ENCODE measurements around the gene HES4.

HES4 gene

GRCh38 chr1:999725-1000356, at the start of gene HES4:
Gene HES4 (minus strand): TSS chr1:1000097. CDS start chr1:999973, 124 bp downstream.
- peak; percentile 71 for DNase-seq (ENCODE audit: low read depth, low spot score)

- no peak for DNase-seq (ENCODE audit: low read depth, low spot score)
These were observed 48.9 kb upstream of the HES4 start for GRCh38 chr1:1048765-1049164.

GRCh38 chr1:1047963-1048362, 48.1 kb upstream of the HES4 start:
- no peak for DNase-seq (ENCODE audit: low read depth, low spot score)

GRCh38 chr1:1047407-1047806, 47.5 kb upstream of the HES4 start:
- DNase-seq (ENCODE audit: low read depth, low spot score), result no peak

- DNase-seq (ENCODE audit: low read depth, low spot score), result no peak
These were observed 46.9 kb upstream of the HES4 start for GRCh38 chr1:1046767-1047166.

GRCh38 chr1:1046243-1046642, 46.3 kb upstream of the HES4 start:
- DNase-seq (ENCODE audit: low read depth, low spot score), result no peak

- no peak for DNase-seq (ENCODE audit: low read depth, low spot score)
These were observed 45.2 kb upstream of the HES4 start for GRCh38 chr1:1045129-1045528.

- DNase-seq (ENCODE audit: low read depth, low spot score), result no peak
These were observed 44.7 kb upstream of the HES4 start for GRCh38 chr1:1044455-1045078.

GRCh38 chr1:1043921-1044320, 44.0 kb upstream of the HES4 start:
- no peak for DNase-seq (ENCODE audit: low read depth, low spot score)

- no peak for DNase-seq (ENCODE audit: low read depth, low spot score)
These were observed 43.5 kb upstream of the HES4 start for GRCh38 chr1:1043411-1043810.

GRCh38 chr1:1042835-1043234, 42.9 kb upstream of the HES4 start:
- DNase-seq (ENCODE audit: low read depth, low spot score), result no peak

GRCh38 chr1:1041873-1042272, 42.0 kb upstream of the HES4 start:
- DNase-seq (ENCODE audit: low read depth, low spot score), result no peak

GRCh38 chr1:1041092-1041523, 41.2 kb upstream of the HES4 start:
- no peak for DNase-seq (ENCODE audit: low read depth, low spot score)

- DNase-seq (ENCODE audit: low read depth, low spot score), result no peak
These were observed 40.4 kb upstream of the HES4 start for GRCh38 chr1:1040004-1040991.

GRCh38 chr1:1039145-1039910, 39.4 kb upstream of the HES4 start:
- DNase-seq (ENCODE audit: low read depth, low spot score), result no peak

- DNase-seq (ENCODE audit: low read depth, low spot score), result no peak
These were observed 38.8 kb upstream of the HES4 start for GRCh38 chr1:1038694-1039093.

- no peak for DNase-seq (ENCODE audit: low read depth, low spot score)
These were observed 37.8 kb upstream of the HES4 start for GRCh38 chr1:1037366-1038327.

- no peak for DNase-seq (ENCODE audit: low read depth, low spot score)
These were observed 35.5 kb upstream of the HES4 start for GRCh38 chr1:1035291-1035943.

- DNase-seq (ENCODE audit: low read depth, low spot score), result no peak
These were observed 34.5 kb upstream of the HES4 start for GRCh38 chr1:1034439-1034781.
